GM23248 (cell line): Measurements from ENCODE around the gene SON.

ENCODE experiments used
- EZH2 ChIP-seq: fragments of 200-600 bp; sonication (generic); IDR thresholded peaks from 2 replicates; pipeline ENCODE4 v1.6.1; 2018; ENCODE audit warnings: antibody characterized with exemption, mild to moderate bottlenecking; ENCODE audit not compliant: insufficient read depth, poor library complexity, severe bottlenecking
- EZH2phosphoT487 ChIP-seq: fragments of 200-600 bp; sonication (generic); IDR thresholded peaks from 2 replicates; pipeline ENCODE4 v1.6.1; 2018; ENCODE audit warnings: antibody characterized with exemption, moderate library complexity, mild to moderate bottlenecking, low read depth; ENCODE audit not compliant: insufficient read depth

- TF ChIP-seq EZH2: no peak
- TF ChIP-seq EZH2phosphoT487: no peak
Observed at GRCh38 chr21:33537212-33537611, 5.6 kb upstream of the SON start.
